GM18498 (cell line): ENCODE measurements around the gene MDFIC.
A peak's percentile ranks its signal among the peaks of the same experiment; 100 is the strongest.

Source experiments
- ATAC-seq: cut with Tn5 transposase; IDR thresholded peaks from one replicate; pipeline ENCODE4 v1.9.1; 2021; ENCODE audit warnings: mild to moderate bottlenecking, moderate library complexity; ENCODE audit not compliant: unreplicated experiment

MDFIC gene

GRCh38 chr7:115032715-115033703, 111.1 kb downstream of the MDFIC start:
- ATAC-seq, result no peak

DNA sequence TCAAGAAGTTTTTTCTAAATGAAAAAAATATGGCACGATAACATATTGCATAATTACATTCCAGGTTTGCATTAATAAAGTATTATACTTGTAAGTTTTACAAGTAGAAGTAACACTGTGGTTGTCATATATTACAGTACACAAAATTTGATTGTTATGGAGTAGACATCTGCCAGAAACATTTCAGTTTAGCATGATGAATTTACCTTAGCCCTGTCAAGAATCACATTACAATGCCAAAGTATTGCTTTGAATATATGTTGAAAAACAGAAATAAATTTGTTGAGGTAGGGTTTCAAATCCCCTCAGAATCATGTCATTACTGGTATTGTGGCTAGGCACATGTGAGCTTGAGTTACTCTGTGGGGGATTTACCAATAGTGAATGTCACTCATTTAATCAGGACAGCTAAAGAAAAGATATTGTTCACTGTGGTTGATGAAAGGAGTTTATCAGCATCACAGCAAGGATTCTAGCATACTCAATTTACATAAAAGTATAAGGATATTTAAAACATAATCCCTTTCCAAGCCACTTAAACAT, 112.1 kb downstream of the MDFIC start:
- no peak for ATAC-seq

- ATAC-seq, result no peak
These were observed 112.6 kb downstream of the MDFIC start for GRCh38 chr7:115034515-115034914.

GRCh38 chr7:115037128-115037802, 115.4 kb downstream of the MDFIC start:
- ATAC-seq, result peak; percentile 59

DNA sequence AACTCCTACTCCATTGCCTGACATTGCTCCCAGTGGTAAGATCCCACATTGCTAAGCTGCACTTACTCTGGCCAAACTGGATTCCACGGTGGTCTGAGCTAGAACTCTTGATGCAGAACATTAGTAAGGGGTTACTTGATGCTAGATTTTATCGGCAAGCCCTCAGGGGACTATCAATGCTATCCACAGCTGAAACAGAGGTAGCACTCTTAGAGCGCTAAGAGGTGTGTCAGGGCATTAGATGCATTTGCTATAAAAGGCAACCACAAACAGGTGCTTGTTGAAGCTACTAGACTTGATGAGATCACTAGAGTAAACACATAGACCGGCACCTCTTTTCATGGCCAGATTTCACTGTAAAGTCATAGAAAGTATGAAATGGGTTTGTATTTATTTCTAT, 116.3 kb downstream of the MDFIC start:
- no peak for ATAC-seq

GRCh38 chr7:115040057-115040456, 118.2 kb downstream of the MDFIC start:
- ATAC-seq, result no peak

- ATAC-seq, result no peak
These were observed 118.6 kb downstream of the MDFIC start for GRCh38 chr7:115040495-115040894.

GRCh38 chr7:115042596-115042995, 120.7 kb downstream of the MDFIC start:
- ATAC-seq, result no peak

DNA sequence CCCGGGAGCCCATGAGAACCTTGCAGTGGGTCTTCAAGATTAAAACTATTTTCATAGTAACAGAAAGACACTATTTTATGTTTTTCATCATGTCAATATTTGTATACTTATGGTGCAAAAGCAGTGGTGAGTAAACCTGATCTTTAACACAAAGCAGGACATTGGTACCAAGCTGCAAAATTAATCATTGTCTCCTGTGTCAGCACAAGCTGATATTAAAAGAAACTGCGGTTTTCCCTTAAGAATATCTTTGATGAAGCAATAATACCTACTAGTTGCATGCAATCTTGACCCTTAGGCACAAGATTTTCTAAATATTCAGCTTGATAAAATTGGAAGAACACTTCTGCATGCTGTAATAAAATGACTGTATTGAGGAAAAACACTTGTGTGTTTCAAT, 121.7 kb downstream of the MDFIC start:
- no peak for ATAC-seq

- ATAC-seq, result no peak
These were observed 122.3 kb downstream of the MDFIC start for GRCh38 chr7:115044224-115044623.

GRCh38 chr7:115047958-115048720, 126.2 kb downstream of the MDFIC start:
- no peak for ATAC-seq

GRCh38 chr7:115052706-115053105, 130.8 kb downstream of the MDFIC start:
- no peak for ATAC-seq

DNA sequence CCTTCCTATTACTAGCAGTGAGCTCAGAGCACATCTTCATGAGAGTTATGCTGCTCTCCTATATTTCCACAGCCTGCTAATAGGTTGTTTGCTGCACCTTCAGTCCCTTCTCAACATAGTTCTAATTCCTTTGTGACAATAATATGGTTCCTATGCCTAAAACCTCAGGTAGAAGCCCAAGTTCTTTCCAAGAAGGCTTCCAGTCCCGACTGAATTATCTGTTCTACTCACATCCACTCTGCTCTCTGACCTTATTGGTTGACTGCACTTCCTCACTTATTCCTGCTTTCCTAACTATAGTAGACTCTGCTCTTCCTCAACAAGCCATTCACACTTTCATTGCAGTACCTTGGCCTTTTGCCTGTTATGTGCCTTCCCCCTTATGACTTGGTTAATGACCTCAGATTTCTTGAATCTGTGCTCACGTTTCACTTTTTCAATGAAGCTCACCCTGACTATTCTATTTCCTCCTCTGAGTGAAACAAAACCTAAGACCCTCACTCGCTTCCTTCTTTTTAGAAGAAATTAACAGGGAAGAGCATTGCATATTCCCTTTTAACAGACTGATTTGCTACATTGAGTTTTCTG, 132.7 kb downstream of the MDFIC start:
- no peak for ATAC-seq

DNA sequence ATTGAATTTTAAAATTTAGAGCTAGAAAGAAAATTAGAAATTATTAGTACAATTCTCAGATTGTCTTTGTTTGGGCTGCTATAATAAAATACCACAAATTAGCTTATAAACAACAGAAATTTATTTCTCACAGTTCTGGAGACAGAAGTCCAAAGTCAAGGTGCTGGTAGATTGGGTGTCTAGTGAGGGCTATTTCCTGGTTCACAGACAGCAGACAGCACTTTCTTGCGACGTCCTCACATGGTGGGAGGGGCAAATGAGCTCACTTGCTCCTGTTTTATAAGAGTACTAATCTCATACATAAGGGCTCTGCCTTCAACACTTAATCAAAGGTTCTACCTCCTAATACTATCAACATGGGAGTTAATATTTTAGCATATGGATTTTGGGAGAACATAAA, 134.1 kb downstream of the MDFIC start:
- ATAC-seq, result no peak

GRCh38 chr7:115058726-115059125, 136.8 kb downstream of the MDFIC start:
- ATAC-seq, result no peak

DNA sequence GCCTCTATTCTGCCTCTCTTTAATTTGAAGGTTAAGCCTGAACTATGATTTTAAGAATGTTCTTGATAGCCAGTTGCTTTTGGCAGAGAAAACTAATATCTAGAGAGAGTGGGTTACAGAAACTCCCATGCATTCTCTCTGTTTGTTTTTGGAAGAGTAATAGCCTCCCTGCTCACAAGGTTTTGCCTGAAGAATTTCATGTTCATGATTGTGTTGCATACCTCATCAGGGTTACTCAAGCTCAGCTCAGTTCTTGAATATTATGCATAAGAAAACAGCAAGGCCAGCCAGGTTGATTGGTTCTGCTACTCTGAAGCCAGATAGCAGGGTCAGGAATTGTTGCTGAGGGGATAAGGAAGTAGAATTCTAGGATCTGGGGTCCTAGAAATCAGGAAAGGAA, 137.4 kb downstream of the MDFIC start:
- no peak for ATAC-seq

GRCh38 chr7:115060095-115060870, 138.4 kb downstream of the MDFIC start:
- ATAC-seq, result peak; percentile 70

GRCh38 chr7:115066050-115066449, 144.2 kb downstream of the MDFIC start:
- peak; percentile 71 for ATAC-seq

- ATAC-seq, result no peak
These were observed 144.7 kb downstream of the MDFIC start for GRCh38 chr7:115066634-115067033.

DNA sequence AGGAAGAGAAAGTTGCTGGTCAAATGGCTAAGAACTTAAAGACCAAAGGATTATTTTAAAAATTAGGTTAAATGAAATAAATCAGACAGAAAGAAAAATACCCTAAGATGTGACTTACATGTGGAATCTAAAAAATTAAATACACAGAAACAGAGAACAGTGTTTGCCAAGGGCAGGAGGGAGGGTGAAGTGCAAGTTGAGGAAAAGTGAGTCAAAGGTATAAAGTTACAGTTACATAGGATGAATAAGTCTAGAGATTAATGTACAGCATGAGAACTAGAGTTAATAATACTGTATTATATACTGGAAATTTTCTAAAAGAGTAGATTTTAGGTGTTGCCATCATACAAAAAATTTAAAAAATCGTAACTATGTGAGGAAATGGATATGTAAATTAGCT, 146.3 kb downstream of the MDFIC start:
- ATAC-seq, result no peak
